OCI-LY3 (cell line): Measurements from ENCODE around the gene ACYP2.

Source experiments
- H2AFZ ChIP-seq: fragments of 200-600, 300-600 bp; shearing (Covaris generic); 2 replicates; pipeline ENCODE4 v1.6.0; 2014; ENCODE audit warnings: antibody characterized with exemption, low read depth, low read length
- H3K27ac ChIP-seq: fragments of 200-600, 300-600 bp; sonication (generic); 2 replicates; pipeline ENCODE4 v1.5.1; 2014; ENCODE audit warnings: mild to moderate bottlenecking, low read length, moderate library complexity, mixed read lengths
- H3K27me3 ChIP-seq: fragments of 200-600, 300-600 bp; sonication (generic); 2 replicates; pipeline ENCODE4 v1.6.1; 2014; ENCODE audit warnings: low read depth, low read length, mixed read lengths
- H3K36me3 ChIP-seq: fragments of 200-600, 300-600 bp; sonication (generic); replicated peaks from 2 replicates; pipeline ENCODE3; 2014; ENCODE audit warnings: low read depth, low read length, mixed read lengths
- H3K4me1 ChIP-seq: fragments of 300-600, 200-600 bp; sonication (generic); 2 replicates; pipeline ENCODE4 v1.6.1; 2014; ENCODE audit warnings: low read length, mixed read lengths
- H3K4me2 ChIP-seq: fragments of 200-600, 300-600 bp; sonication (generic); 2 replicates; pipeline ENCODE4 v1.6.1; 2014; ENCODE audit warnings: low read length, mixed read lengths
- H3K4me3 ChIP-seq: fragments of 300-600, 200-600 bp; sonication (generic); 2 replicates; pipeline ENCODE4 v1.5.1; 2014; ENCODE audit warnings: antibody characterized with exemption, mild to moderate bottlenecking, low read length, moderate library complexity
- H3K79me2 ChIP-seq: fragments of 300-600, 200-600 bp; shearing (Covaris generic); 2 replicates; pipeline ENCODE4 v1.6.1; 2014; ENCODE audit warnings: mild to moderate bottlenecking, low read length, mixed read lengths
- H3K9ac ChIP-seq: fragments of 300-600, 200-600 bp; shearing (Covaris generic); 2 replicates; pipeline ENCODE4 v1.6.0; 2014; ENCODE audit warnings: mild to moderate bottlenecking, low read length, moderate library complexity
- H3K9me3 ChIP-seq: fragments of 200-600, 300-600 bp; shearing (Covaris generic); 2 replicates; pipeline ENCODE4 v1.6.1; 2014; ENCODE audit warnings: low read length, mixed read lengths; ENCODE audit not compliant: insufficient read depth
- H4K20me1 ChIP-seq: fragments of 200-600, 300-600 bp; sonication (generic); 2 replicates; pipeline ENCODE4 v1.6.1; 2016; ENCODE audit warnings: low read length, mixed read lengths; ENCODE audit not compliant: insufficient read depth
- CTCF ChIP-seq: fragments of 200-600, 300-600 bp; sonication (generic); IDR thresholded peaks from 2 replicates; pipeline ENCODE4 v1.5.1; 2014; ENCODE audit warnings: antibody characterized with exemption, low read length, low read depth
- EZH2phosphoT487 ChIP-seq: fragments of 200-600 bp; shearing (Covaris generic); IDR thresholded peaks from 2 replicates; pipeline ENCODE4 v1.6.1; 2018; ENCODE audit warnings: antibody characterized with exemption, mixed run types, low read depth

ACYP2 gene

GRCh38 chr2:54308782-54309181 lies 193.4 kb downstream of the ACYP2 start:
- no peak for TF ChIP-seq EZH2phosphoT487
- no peak for TF ChIP-seq CTCF
- Histone ChIP-seq H3K36me3 (no peaks in the 10 kb centered on the region), H3K4me3 (no peak overlapping the region), H3K4me2 (no peak overlapping the region), H3K27ac (no peak overlapping the region), H3K27me3 (0 out of 2 replicates have a peak, but pooled peaks cover 3% of the 10 kb centered on the region), H3K9me3 (no peaks in the 10 kb centered on the region), H2AFZ (no peak overlapping the region), H3K79me2 (no peaks in the 10 kb centered on the region), H3K4me1 (no peaks in the 10 kb centered on the region), H3K9ac (no peak overlapping the region), H4K20me1 (no peaks in the 10 kb centered on the region)

- H3K27me3 ChIP-seq = 0 out of 2 replicates have a peak, but pooled peaks cover 3% of the 10 kb centered on the region
These were observed 194.9 kb downstream of the ACYP2 start for GRCh38 chr2:54310311-54310710.

GRCh38 chr2:54310961-54311360 lies 195.5 kb downstream of the ACYP2 start:
- H3K27me3 ChIP-seq = 0 out of 2 replicates have a peak, but pooled peaks cover 3% of the 10 kb centered on the region
- no peaks in the 10 kb centered on the region for H4K20me1 ChIP-seq
- no peaks in the 10 kb centered on the region for H3K36me3 ChIP-seq
- no peaks in the 10 kb centered on the region for H3K79me2 ChIP-seq
- no peak overlapping the region for H3K9ac ChIP-seq
- H3K4me3 ChIP-seq = no peak overlapping the region
- H3K4me1 ChIP-seq = no peaks in the 10 kb centered on the region
- H3K4me2 ChIP-seq = no peak overlapping the region
- TF ChIP-seq EZH2phosphoT487 (no peak), CTCF (no peak)
- no peak overlapping the region for H3K27ac ChIP-seq
- peaks cover 8% of the 10 kb centered on the region; the same call in 1 of the 2 replicates for H3K9me3 ChIP-seq
- H2AFZ ChIP-seq = no peak overlapping the region

More at GRCh38 chr2:54310311-54310710, 194.9 kb downstream of the ACYP2 start:
- no peak overlapping the region for H3K27ac ChIP-seq
- H3K4me2 ChIP-seq = no peak overlapping the region
- TF ChIP-seq EZH2phosphoT487 (no peak), CTCF (no peak)
- H4K20me1 ChIP-seq = no peaks in the 10 kb centered on the region
- no peaks in the 10 kb centered on the region for H3K36me3 ChIP-seq
- no peak overlapping the region for H3K4me3 ChIP-seq
- H3K9me3 ChIP-seq = 0 out of 2 replicates have a peak, but pooled peaks cover 2% of the 10 kb centered on the region
- no peak overlapping the region for H2AFZ ChIP-seq
- no peak overlapping the region for H3K9ac ChIP-seq
- no peaks in the 10 kb centered on the region for H3K79me2 ChIP-seq
- no peaks in the 10 kb centered on the region for H3K4me1 ChIP-seq

DNA sequence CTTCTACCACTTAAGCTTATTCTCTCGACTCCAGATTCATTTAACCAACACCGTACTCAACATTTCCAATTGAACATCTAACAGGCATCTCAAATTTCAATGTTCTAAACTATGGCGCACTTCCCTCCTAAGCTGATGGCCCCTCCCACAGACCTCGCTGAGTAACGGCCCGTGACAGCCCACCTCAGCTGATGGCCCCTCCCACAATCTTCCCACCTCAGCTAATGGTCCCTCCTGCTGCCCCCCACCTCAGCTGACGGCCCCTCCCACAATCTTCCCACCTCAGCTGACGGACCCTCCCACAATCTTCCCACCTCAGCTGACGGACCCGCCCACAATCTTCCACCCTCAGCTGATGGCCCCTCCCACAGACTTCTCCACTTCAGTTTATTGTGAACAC lies 197.7 kb downstream of the ACYP2 start:
- H3K4me2 ChIP-seq = no peak overlapping the region
- no peak overlapping the region for H3K9ac ChIP-seq
- TF ChIP-seq CTCF = no peak
- TF ChIP-seq EZH2phosphoT487 = no peak
- no peaks in the 10 kb centered on the region for H3K79me2 ChIP-seq
- 0 out of 2 replicates have a peak, but pooled peaks cover 3% of the 10 kb centered on the region for H3K27me3 ChIP-seq
- H3K4me3 ChIP-seq = no peak overlapping the region
- H3K36me3 ChIP-seq = no peaks in the 10 kb centered on the region
- H3K4me1 ChIP-seq = no peaks in the 10 kb centered on the region
- H3K27ac ChIP-seq = no peak overlapping the region
- no peaks in the 10 kb centered on the region for H4K20me1 ChIP-seq
- H2AFZ ChIP-seq = no peak overlapping the region
- H3K9me3 ChIP-seq = peaks cover 11% of the 10 kb centered on the region; the same call in 1 of the 2 replicates
